Measurements from ENCODE around the gene SLC5A4.

- TF ChIP-seq CTCF (IDR thresholded peaks at IDR 0.05) (no peak), EP300 (IDR thresholded peaks at IDR 0.05) (no peak)
Measured at GRCh38 chr22:32200752-32201151, 54.4 kb downstream of the SLC5A4 start.

All from tibial nerve (tissue), 4 donors.